HCT116 (cell line): ENCODE data around the gene SOX18. TPM values are rescaled to one million over a fixed set of nuclear protein-coding genes. Genes with fewer than 3 reads are reported as not detected.

Source experiments
- ATAC-seq: fragments of 200-7000 bp; cut with Tn5 transposase; 2 replicates; pipeline ENCODE4 v1.9.1; 2020; ENCODE audit warnings: mild to moderate bottlenecking, moderate library complexity
- BruUV-seq: library from RNA; stranded (reverse); fragments of 400-500 nt; replicated peaks from 2 replicates; lab custom pipeline; 2021; lab: Mats Ljungman, UMichigan
- CTCF ChIA-PET: fragments of 300-600 bp; sonication (Branson Sonifier 250); formaldehyde crosslinking; loops from one replicate; lab custom pipeline; 2021; ENCODE audit warnings: antibody characterized with exemption; lab: Charles Lee
- POLR2A ChIA-PET: fragments of 300-600, 350-600 bp; sonication (Branson Sonifier 250); formaldehyde crosslinking; loops from one replicate; lab custom pipeline; 2021; ENCODE audit warnings: antibody characterized with exemption; lab: Charles Lee
- RAD21 ChIA-PET, 2 experiments: fragments of 300-600 bp; sonication (Branson Sonifier 250); formaldehyde crosslinking; loops; one replicate each; lab custom pipeline; 2023; ENCODE audit warnings: low total read pairs in 2 of 2; ENCODE audit not compliant: uncharacterized antibody in 2 of 2, unreplicated experiment in 2 of 2, low non-redundant PET in 1 of 2; lab: Charles Lee
- DNase-seq: peaks from one replicate; pipeline ENCODE4 v3.0.0-alpha.2; 2010; ENCODE audit warnings: low read depth, low spot score
- H2AFZ ChIP-seq: fragments of 200-600 bp; shearing (Covaris generic), sonication (generic); 2 replicates; pipeline ENCODE4 v1.6.1; 2017; ENCODE audit warnings: low read depth, mixed run types, mixed read lengths, antibody characterized with exemption, low read length; ENCODE audit not compliant: poor library complexity, severe bottlenecking
- H3K27ac ChIP-seq: 2 replicates; pipeline ENCODE4 v1.5.1; 2012; ENCODE audit warnings: low read depth, low read length
- H3K27me3 ChIP-seq: fragments of 200-600 bp; sonication (generic); 2 replicates; pipeline ENCODE4 v1.6.1; 2016; ENCODE audit warnings: mixed run types, low read length, mixed read lengths; ENCODE audit not compliant: insufficient read depth
- H3K36me3 ChIP-seq, 2 experiments: fragments of 200-500 bp in 1 of 2; fragments of 200-600 bp in 1 of 2; sonication (Bioruptor generic) in 1 of 2; sonication (generic) in 1 of 2; 2 replicates each; pipeline versions ENCODE4 v1.5.1 to v1.6.1; 2014 to 2016; ENCODE audit warnings: low read length in 2 of 2, inconsistent platforms in 1 of 2, mixed read lengths in 1 of 2, mixed run types in 1 of 2; ENCODE audit not compliant: insufficient read depth in 2 of 2, control insufficient read depth in 1 of 2
- H3K4me1 ChIP-seq, 2 experiments: fragments of 200-600 bp in 1 of 2; sonication (generic) in 1 of 2; 2 replicates each; pipeline versions ENCODE4 v1.5.1 to v1.6.1; 2012 to 2017; ENCODE audit warnings: low read length in 2 of 2, inconsistent platforms in 1 of 2, mild to moderate bottlenecking in 1 of 2, mixed read lengths in 1 of 2, mixed run types in 1 of 2, moderate library complexity in 1 of 2; ENCODE audit not compliant: insufficient read depth in 2 of 2, control insufficient read depth in 1 of 2
- H3K4me2 ChIP-seq: fragments of 200-600 bp; sonication (generic); 2 replicates; pipeline ENCODE4 v1.6.1; 2017; ENCODE audit warnings: mixed run types, low read length, mixed read lengths
- H3K4me3 ChIP-seq, 2 experiments: fragments of 200-600 bp in 1 of 2; sonication (generic) in 1 of 2; replicated peaks in 1 of 2; 2 replicates each; pipeline ENCODE4 v1.5.1; 2011 to 2016; ENCODE audit warnings: low read length in 2 of 2, control low read depth in 1 of 2, low read depth in 1 of 2, mild to moderate bottlenecking in 1 of 2, mixed read lengths in 1 of 2, mixed run types in 1 of 2
- H3K79me2 ChIP-seq: fragments of 200-600 bp; sonication (generic); 2 replicates; pipeline ENCODE4 v1.6.1; 2017; ENCODE audit warnings: mild to moderate bottlenecking, mixed run types, low read length, moderate library complexity, mixed read lengths; ENCODE audit not compliant: insufficient read depth
- H3K9ac ChIP-seq: fragments of 200-600 bp; sonication (generic); 2 replicates; pipeline ENCODE4 v1.6.1; 2016; ENCODE audit warnings: low read length, mixed read lengths
- H3K9me2 ChIP-seq: fragments of 200-600 bp; sonication (generic), shearing (Covaris generic); 2 replicates; pipeline ENCODE4 v1.6.1; 2017; ENCODE audit warnings: mixed run types, mild to moderate bottlenecking, moderate library complexity; ENCODE audit not compliant: insufficient read depth
- H3K9me3 ChIP-seq, 2 experiments: fragments of 200-500 bp in 1 of 2; fragments of 200-600 bp in 1 of 2; sonication (Bioruptor generic) in 1 of 2; sonication (generic) in 1 of 2; 2 replicates each; pipeline ENCODE4 v1.6.1; 2014 to 2017; ENCODE audit warnings: low read length in 2 of 2, mixed read lengths in 2 of 2, inconsistent platforms in 1 of 2, low read depth in 1 of 2, mild to moderate bottlenecking in 1 of 2, mixed run types in 1 of 2, moderate library complexity in 1 of 2; ENCODE audit not compliant: control insufficient read depth in 1 of 2, insufficient read depth in 1 of 2
- H4K20me1 ChIP-seq: fragments of 200-600 bp; sonication (generic), shearing (Covaris generic); 2 replicates; pipeline ENCODE4 v1.6.1; 2017; ENCODE audit warnings: mixed run types, mild to moderate bottlenecking, moderate library complexity; ENCODE audit not compliant: insufficient read depth
- CEBPB ChIP-seq: IDR thresholded peaks from 2 replicates; pipeline ENCODE4 v1.6.1; 2012; ENCODE audit warnings: low read depth
- EGR1 ChIP-seq: IDR thresholded peaks from 2 replicates; pipeline ENCODE4 v1.6.1; 2012; ENCODE audit warnings: low read depth
- EZH2phosphoT487 ChIP-seq: fragments of 200-600 bp; IDR thresholded peaks from 2 replicates; pipeline ENCODE4 v1.6.1; 2018; ENCODE audit warnings: antibody characterized with exemption, borderline replicate concordance
- FOSL1 ChIP-seq: IDR thresholded peaks from 2 replicates; pipeline ENCODE4 v1.6.1; 2012; ENCODE audit warnings: low read depth
- POLR2AphosphoS5 ChIP-seq: IDR thresholded peaks from 2 replicates; pipeline ENCODE4 v1.6.1; 2011; ENCODE audit warnings: mild to moderate bottlenecking, low read depth, low read length, moderate library complexity
- RAD21 ChIP-seq: IDR thresholded peaks from 2 replicates; pipeline ENCODE4 v1.6.1; 2012; ENCODE audit warnings: low read depth, mild to moderate bottlenecking
- TCF7L2 ChIP-seq: IDR thresholded peaks from 2 replicates; pipeline ENCODE4 v1.7.0; 2011; ENCODE audit warnings: borderline replicate concordance, inconsistent platforms; ENCODE audit not compliant: insufficient read depth, insufficient read length; ENCODE audit errors: extremely low read depth
- YY1 ChIP-seq: IDR thresholded peaks from 2 replicates; pipeline ENCODE4 v1.6.1; 2011; ENCODE audit warnings: low read length, low read depth, moderate library complexity, mild to moderate bottlenecking; ENCODE audit not compliant: insufficient replicate concordance; ENCODE audit errors: extremely low read depth
- ZFX ChIP-seq: fragments of 450-650 bp; IDR thresholded peaks from 2 replicates; pipeline ENCODE4 v1.6.1; 2017
- ZNF274 ChIP-seq: fragments of 200-500 bp; sonication (Bioruptor generic); IDR thresholded peaks from 2 replicates; pipeline ENCODE4 v1.6.1; 2014; ENCODE audit warnings: mild to moderate bottlenecking, low read depth, low read length, inconsistent platforms
- intact Hi-C: fragments of 100-400 bp; cut with micrococcal nuclease; formaldehyde crosslinking; loops from 2 replicates; pipeline ENCODE4 v1.10.0; 2022
- total RNA-seq: library from RNA; stranded (reverse); gene quantifications from one replicate; pipeline ENCODE4 v1.2.1, GENCODE V29; 2021; ENCODE audit not compliant: unreplicated experiment
- TF ChIP-seq, protein P1 (sequence below): IDR thresholded peaks from 2 replicates; pipeline ENCODE4 v1.6.1; 2012; ENCODE audit warnings: low read depth
- TF ChIP-seq, protein P2 (sequence below): IDR thresholded peaks from 2 replicates; pipeline ENCODE4 v1.6.1; 2012

SOX18 gene
- total RNA-seq, 1 experiment from 2014 or later: 3.3 TPM

DNA sequence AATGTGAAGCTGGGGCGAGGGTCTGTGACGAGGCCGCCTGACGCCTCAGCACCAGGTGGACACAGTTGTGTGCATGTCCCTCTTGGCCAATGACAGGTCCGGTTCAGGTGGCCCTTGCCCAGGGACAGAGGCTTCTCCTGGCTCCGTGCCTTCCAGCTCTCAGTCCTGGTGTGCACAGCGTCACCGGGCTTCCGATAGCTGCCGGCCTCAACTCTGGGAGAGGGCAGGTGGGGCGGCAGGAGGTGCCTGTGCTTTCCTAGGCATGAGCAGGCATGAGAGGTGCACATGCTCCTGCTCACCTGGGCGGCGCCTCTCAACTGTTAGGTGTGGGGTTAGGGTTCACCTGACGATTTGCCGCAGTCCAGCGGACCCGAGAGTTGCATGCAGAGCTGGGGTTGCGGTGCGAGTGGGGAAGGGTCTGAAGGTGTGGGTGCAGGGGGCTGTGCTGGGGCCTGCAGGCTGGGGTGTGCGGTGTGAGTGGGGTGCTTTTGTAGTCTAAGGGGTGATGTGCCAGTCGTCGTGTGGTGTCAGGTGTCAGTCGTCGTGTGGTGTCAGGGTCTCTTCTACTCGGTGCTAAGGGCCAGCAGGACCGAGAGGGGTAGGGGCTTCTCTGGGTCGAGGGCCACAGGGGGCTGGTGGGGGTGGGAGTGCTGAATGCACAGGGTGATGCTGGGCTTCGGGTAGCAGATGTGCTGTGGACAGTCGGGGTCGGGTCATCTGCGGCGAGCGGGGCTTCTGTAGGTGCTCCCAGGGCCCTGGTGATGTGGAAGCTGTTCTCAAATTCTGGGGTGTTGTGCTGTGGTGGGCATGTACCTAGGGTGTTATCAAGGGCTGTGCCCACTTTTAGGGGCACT, 3.8 kb upstream of the SOX18 start:
- H3K4me3 ChIP-seq: no peak overlapping the region
- H3K9ac ChIP-seq: no peak overlapping the region
- DNase-seq: no peak
- no peaks in the 10 kb centered on the region for H3K36me3 ChIP-seq
- no peaks in the 10 kb centered on the region for H3K9me3 ChIP-seq
- H3K27ac ChIP-seq: no peak overlapping the region
- POLR2A ChIA-PET: interaction anchor here (1.4 to 2.2 kb wide), 2 partner anchors 9 to 10 kb away, joined by 3 to 7 read pairs; partner anchors contain the start of gene TCEA2
- no peak overlapping the region for H3K4me2 ChIP-seq
- H3K79me2 ChIP-seq: no peaks in the 10 kb centered on the region
- TF ChIP-seq EZH2phosphoT487: no peak
- TF ChIP-seq FOSL1: no peak
- no peak for TF ChIP-seq TCF7L2
- no peaks in the 10 kb centered on the region for H4K20me1 ChIP-seq
- no peak overlapping the region for H2AFZ ChIP-seq
- CTCF ChIA-PET: interaction anchor here (1.4 to 2.9 kb wide), 3 partner anchors 9 to 73 kb away, joined by 4 to 35 read pairs (median 13); partner anchors contain the start of gene PRPF6
- ATAC-seq: no peak
- RAD21 ChIA-PET: no interaction called here
- intact Hi-C loops: loop anchor here (10.0 kb wide), 1 partner anchor 348 kb away; the partner anchor contains the start of genes ARFRP1 and ZGPAT
- H3K9me2 ChIP-seq: no peaks in the 10 kb centered on the region
- H3K27me3 ChIP-seq: no peaks in the 10 kb centered on the region
- no TSS peak for BruUV-seq
- H3K4me1 ChIP-seq: peaks cover 16 to 43% of the 10 kb centered on the region in 2 experiments

DNA sequence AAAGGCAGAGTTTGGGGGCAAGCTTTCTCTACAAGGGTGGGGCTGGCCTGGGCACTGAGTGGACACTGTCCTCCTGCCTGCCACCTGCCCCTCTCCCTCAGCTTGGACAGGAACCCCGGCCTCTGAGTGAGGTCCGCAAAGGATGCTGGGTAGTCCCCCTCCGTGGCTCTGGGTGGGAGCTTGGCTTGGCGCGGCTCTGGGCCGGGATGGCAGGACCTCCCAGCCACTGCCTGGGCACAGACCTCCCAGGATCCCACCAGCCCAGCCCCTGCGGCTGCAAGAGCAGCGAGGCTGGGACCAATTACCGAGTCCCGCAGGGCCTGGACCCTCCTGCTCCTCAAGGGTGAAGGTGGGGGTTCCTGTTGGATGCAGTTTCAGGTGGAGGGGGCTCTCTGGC, 2.9 kb upstream of the SOX18 start:
- no peaks in the 10 kb centered on the region for H4K20me1 ChIP-seq
- intact Hi-C loops: loop anchor here (10.0 kb wide), 1 partner anchor 348 kb away; the partner anchor contains the start of genes ARFRP1 and ZGPAT
- no peaks in the 10 kb centered on the region for H3K36me3 ChIP-seq
- DNase-seq (no peak), ATAC-seq (no peak)
- H3K79me2 ChIP-seq: no peaks in the 10 kb centered on the region
- H3K4me3 ChIP-seq: no peak overlapping the region
- POLR2A ChIA-PET: no interaction called here
- no peaks in the 10 kb centered on the region for H3K27me3 ChIP-seq
- H3K4me1 ChIP-seq: peaks cover 16 to 34% of the 10 kb centered on the region in 2 experiments
- H3K27ac ChIP-seq: no peak overlapping the region
- TF ChIP-seq ZNF274 (no peak), EGR1 (no peak), ZFX (no peak), RAD21 (no peak), POLR2AphosphoS5 (no peak), CEBPB (no peak), YY1 (no peak)
- TF ChIP-seq, protein P1, sequence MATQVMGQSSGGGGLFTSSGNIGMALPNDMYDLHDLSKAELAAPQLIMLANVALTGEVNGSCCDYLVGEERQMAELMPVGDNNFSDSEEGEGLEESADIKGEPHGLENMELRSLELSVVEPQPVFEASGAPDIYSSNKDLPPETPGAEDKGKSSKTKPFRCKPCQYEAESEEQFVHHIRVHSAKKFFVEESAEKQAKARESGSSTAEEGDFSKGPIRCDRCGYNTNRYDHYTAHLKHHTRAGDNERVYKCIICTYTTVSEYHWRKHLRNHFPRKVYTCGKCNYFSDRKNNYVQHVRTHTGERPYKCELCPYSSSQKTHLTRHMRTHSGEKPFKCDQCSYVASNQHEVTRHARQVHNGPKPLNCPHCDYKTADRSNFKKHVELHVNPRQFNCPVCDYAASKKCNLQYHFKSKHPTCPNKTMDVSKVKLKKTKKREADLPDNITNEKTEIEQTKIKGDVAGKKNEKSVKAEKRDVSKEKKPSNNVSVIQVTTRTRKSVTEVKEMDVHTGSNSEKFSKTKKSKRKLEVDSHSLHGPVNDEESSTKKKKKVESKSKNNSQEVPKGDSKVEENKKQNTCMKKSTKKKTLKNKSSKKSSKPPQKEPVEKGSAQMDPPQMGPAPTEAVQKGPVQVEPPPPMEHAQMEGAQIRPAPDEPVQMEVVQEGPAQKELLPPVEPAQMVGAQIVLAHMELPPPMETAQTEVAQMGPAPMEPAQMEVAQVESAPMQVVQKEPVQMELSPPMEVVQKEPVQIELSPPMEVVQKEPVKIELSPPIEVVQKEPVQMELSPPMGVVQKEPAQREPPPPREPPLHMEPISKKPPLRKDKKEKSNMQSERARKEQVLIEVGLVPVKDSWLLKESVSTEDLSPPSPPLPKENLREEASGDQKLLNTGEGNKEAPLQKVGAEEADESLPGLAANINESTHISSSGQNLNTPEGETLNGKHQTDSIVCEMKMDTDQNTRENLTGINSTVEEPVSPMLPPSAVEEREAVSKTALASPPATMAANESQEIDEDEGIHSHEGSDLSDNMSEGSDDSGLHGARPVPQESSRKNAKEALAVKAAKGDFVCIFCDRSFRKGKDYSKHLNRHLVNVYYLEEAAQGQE: no peak
- TF ChIP-seq, protein P2, sequence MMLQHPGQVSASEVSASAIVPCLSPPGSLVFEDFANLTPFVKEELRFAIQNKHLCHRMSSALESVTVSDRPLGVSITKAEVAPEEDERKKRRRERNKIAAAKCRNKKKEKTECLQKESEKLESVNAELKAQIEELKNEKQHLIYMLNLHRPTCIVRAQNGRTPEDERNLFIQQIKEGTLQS: no peak
- TF ChIP-seq, all 23 proteins: peak for 0
- ChIA-PET CTCF (interaction anchor here (2.9 kb wide), 1 partner anchor 72 kb away, joined by 13 read pairs; the partner anchor contains the start of gene PRPF6), RAD21 (no interaction called here)
- no peak overlapping the region for H3K9ac ChIP-seq
- H3K9me2 ChIP-seq: no peaks in the 10 kb centered on the region
- no peak overlapping the region for H3K4me2 ChIP-seq
- BruUV-seq: no TSS peak
- no peaks in the 10 kb centered on the region for H3K9me3 ChIP-seq
- H2AFZ ChIP-seq: no peak overlapping the region
